HTERT RPE-1 (cell line): ENCODE measurements around the gene SPATA24.
"Not testable (repeated sequence)": the region's sequence is repeated elsewhere in the genome, so short reads cannot be mapped to it uniquely, and the experiment has no call there.

ENCODE experiments used
- in situ Hi-C: fragments of 300-500 bp; cut with MboI; formaldehyde crosslinking; loops from 4 replicates; pipeline ENCODE4 v1.14.3; 2020; ENCODE audit warnings: low sequenced_read_pairs

SPATA24 gene

GRCh38 chr5:139395844-139396640, 7.8 kb downstream of the SPATA24 start:
- in situ Hi-C loops: no loop called here

- in situ Hi-C loops: no loop called here
Measured at GRCh38 chr5:139394654-139395566, 9.0 kb downstream of the SPATA24 start, which contains the start of gene PROB1. TSS of gene PROB1 (minus strand) at chr5:139395104. CDS start at chr5:139395081, 23 bp downstream.

- in situ Hi-C loops: no loop called here
Measured at GRCh38 chr5:139394123-139394653, 9.7 kb downstream of the SPATA24 start.

- in situ Hi-C loops: no loop called here
Measured at GRCh38 chr5:139393497-139394122, 10.3 kb downstream of the SPATA24 start.

- in situ Hi-C loops: no loop called here
Measured at GRCh38 chr5:139392678-139393496, 11.0 kb downstream of the SPATA24 start.

GRCh38 chr5:139392324-139392677, 11.6 kb downstream of the SPATA24 start:
- in situ Hi-C loops: no loop called here

- in situ Hi-C loops: no loop called here
Measured at GRCh38 chr5:139391570-139392323, 12.1 kb downstream of the SPATA24 start.

GRCh38 chr5:139390639-139391569, 13.0 kb downstream of the SPATA24 start:
- in situ Hi-C loops: no loop called here

GRCh38 chr5:139389701-139390638, 13.9 kb downstream of the SPATA24 start, which contains the start of gene MZB1:
TSS of gene MZB1 (minus strand) at chr5:139389913. CDS start at chr5:139389856, 57 bp downstream.
- in situ Hi-C loops: no loop called here

- in situ Hi-C loops: no loop called here
Measured at GRCh38 chr5:139388198-139388821, 15.6 kb downstream of the SPATA24 start.

GRCh38 chr5:139387611-139388197, 16.2 kb downstream of the SPATA24 start:
- in situ Hi-C loops: no loop called here

- in situ Hi-C loops: not testable (repeated sequence)
Measured at GRCh38 chr5:139386956-139387355, 16.9 kb downstream of the SPATA24 start.

GRCh38 chr5:139386050-139386438, 17.8 kb downstream of the SPATA24 start:
- in situ Hi-C loops: no loop called here

GRCh38 chr5:139385061-139386049, 18.5 kb downstream of the SPATA24 start:
- in situ Hi-C loops: no loop called here

- in situ Hi-C loops: no loop called here
Measured at GRCh38 chr5:139384591-139385051, 19.3 kb downstream of the SPATA24 start.
